A549 treated with GW870086 at 1 μM for 4 hours (cell line): ENCODE measurements around the gene TLCD5. TPM values are rescaled to one million over a fixed set of nuclear protein-coding genes. Genes with fewer than 3 reads are reported as not detected.

Source experiments
- total RNA-seq: library from RNA; stranded (reverse); fragments of 200-300 nt; extraction: Qiagen RNA extraction; gene quantifications from 5 replicates; pipeline ENCODE4 v1.2.3, GENCODE V29; 2022; ENCODE audit warnings: low read depth

The TLCD5 gene
- 4.9 to 7.5 TPM (median 6.8 TPM) in 5 replicates for total RNA-seq

DNA sequence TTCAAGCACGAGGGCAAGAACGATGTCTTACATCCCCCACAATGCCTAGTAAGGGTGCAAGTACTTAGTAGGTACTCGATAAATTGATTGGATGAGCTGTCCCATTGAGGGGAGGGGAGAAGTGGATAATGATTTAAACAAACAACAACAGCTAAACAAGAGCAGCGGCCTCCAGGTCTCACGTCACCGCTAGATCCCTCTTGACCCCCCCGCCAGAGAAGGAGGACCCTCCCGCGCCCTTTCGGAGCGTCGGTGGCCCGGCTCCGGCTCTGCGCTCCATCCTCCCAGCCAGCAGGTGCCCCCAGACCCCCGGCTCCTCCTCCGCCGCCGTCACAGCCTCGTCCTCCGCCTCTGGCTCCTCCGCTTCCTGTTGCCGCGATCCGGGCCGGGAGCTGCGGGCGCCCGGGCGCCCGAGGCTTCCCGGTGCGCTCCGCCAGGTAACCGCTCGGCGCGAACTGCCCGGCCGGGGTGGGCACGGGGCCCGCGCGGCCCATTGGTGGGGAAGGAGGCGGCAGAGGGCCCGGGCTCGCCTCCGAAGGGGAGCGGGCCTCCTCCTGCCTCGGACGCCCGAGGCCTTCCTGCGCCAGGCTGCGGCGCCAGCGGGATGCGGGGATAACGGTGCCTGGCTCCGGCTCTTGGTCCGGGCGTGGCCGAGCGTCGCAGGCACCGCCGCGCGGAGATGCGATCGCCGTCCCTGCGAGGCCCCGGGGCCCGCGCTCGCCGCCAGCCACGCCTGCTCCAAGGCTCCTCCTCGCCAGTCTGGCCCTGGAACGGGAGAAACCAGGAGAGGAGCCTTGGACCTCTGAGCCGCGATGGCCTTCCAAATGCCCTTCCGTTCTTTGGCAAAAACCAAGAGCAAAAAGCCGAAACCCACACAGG lies at the start of gene TLCD5:
Gene TLCD5 (plus strand): TSS at position 368 of the 879 bp plus-strand sequence. CDS start 2,143 bp downstream, outside the sequence.

DNA sequence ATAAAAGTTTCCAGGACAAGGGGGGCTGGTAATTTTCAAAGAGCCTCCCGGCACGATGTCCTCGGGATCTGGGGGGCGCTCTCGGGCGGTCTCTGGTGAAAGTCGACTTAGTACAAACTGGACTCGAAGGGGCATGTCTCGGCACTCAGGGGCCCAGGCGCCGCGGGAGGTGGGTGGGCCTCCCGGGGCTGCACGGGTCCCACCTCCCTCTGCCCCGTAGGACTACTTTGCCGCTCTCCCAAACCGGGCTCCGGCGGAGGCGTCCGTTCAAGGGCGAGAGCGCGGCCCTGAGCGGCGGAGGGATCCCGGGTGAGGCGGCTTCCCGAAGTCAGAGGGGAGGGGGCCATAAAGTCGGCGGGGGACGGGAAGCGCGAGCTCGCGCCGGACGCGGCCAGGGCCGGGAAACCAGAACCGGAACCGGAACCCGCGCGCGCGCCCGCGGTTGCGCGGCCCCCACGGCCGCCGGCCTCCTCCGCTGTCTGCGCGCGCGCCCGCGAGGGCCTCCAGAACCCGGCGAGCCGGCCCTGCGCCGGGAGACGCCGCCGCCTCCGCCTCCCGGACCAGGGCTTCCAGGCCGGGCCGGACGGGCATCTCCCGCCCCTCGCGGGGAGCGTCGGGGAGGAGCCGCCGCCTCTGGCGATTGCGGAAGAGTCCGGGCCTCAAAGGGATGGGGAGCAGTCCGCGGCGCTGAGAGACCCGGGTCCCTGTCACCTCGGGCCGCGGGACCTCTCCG lies 11.0 kb downstream of the TLCD5 start, which contains the start of gene ARHGEF12:
Gene ARHGEF12 (plus strand): TSS at position 506 of the 733 bp plus-strand sequence. CDS start 831 bp downstream, outside the sequence.

Other genes starting within 250 kb of the TLCD5 start
- gene TRIM29, start 187.2 kb upstream of the TLCD5 start, total RNA-seq = 22.2 to 27.2 TPM (median 23.8 TPM) in 5 replicates
- 8.3 to 11.0 TPM (median 10.1 TPM) in 5 replicates for gene OAF, start 114.3 kb upstream of the TLCD5 start, total RNA-seq
- gene POU2F3, start 85.2 kb upstream of the TLCD5 start, total RNA-seq = not detected in 5 replicates
- 10.5 to 17.9 TPM (median 15.3 TPM) in 5 replicates for gene ARHGEF12, start 11.1 kb downstream of the TLCD5 start, total RNA-seq
- not detected in 5 replicates for gene GRIK4, start 186.4 kb downstream of the TLCD5 start, total RNA-seq